Chondrocyte (in vitro differentiated cells): ENCODE results near the gene COPS3. TPM values are rescaled to one million over a fixed set of nuclear protein-coding genes. Genes with fewer than 3 reads are reported as not detected.
"Not testable (repeated sequence)": the region's sequence is repeated elsewhere in the genome, so short reads cannot be mapped to it uniquely, and the experiment has no call there.

ENCODE experiments used
- DNase-seq: peaks from one replicate; pipeline ENCODE4 v3.0.0; 2021; ENCODE audit warnings: mixed read lengths, low spot score
- H3K27ac Mint-ChIP-seq: one replicate; pipeline ENCODE4 v1.8.0; 2021; ENCODE audit warnings: mild to moderate bottlenecking, moderate library complexity, mixed read lengths; ENCODE audit not compliant: unreplicated experiment
- H3K27me3 Mint-ChIP-seq: 2 replicates; pipeline ENCODE4 v1.8.0; 2021; ENCODE audit warnings: low read depth, mixed read lengths
- H3K36me3 Mint-ChIP-seq: 2 replicates; pipeline ENCODE4 v1.8.0; 2021; ENCODE audit warnings: low read depth, mixed read lengths
- H3K4me1 Mint-ChIP-seq: 2 replicates; pipeline ENCODE4 v1.8.0; 2021; ENCODE audit warnings: low read depth, mild to moderate bottlenecking, mixed read lengths
- H3K4me3 Mint-ChIP-seq: one replicate; pipeline ENCODE4 v1.8.0; 2021; ENCODE audit warnings: mild to moderate bottlenecking, moderate library complexity, mixed read lengths; ENCODE audit not compliant: unreplicated experiment
- H3K9me3 Mint-ChIP-seq: 2 replicates; pipeline ENCODE4 v1.8.0; 2021; ENCODE audit warnings: low read depth, mixed read lengths
- CTCF ChIP-seq: fragments of 200-600 bp; sonication (generic); IDR thresholded peaks from 2 replicates; pipeline ENCODE4 v1.5.0; 2021; ENCODE audit warnings: antibody characterized with exemption, mild to moderate bottlenecking, moderate library complexity
- total RNA-seq: library from RNA; stranded (reverse); gene quantifications from 3 replicates; pipeline ENCODE4 v1.2.1, GENCODE V29; 2021

The COPS3 gene
- total RNA-seq, 1 donor from 2014 or later = 50.9 TPM

- Mint-ChIP-seq H3K27ac (no peak overlapping the region), H3K36me3 (no peaks in the 10 kb centered on the region), H3K27me3 (no peaks in the 10 kb centered on the region), H3K4me1 (peaks cover 18% of the 10 kb centered on the region), H3K4me3 (peak overlapping the region; percentile 82), H3K9me3 (no peaks in the 10 kb centered on the region)
- no peak for DNase-seq
- TF ChIP-seq CTCF = no peak
Observed at GRCh38 chr17:17304521-17304985, 23.5 kb upstream of the COPS3 start.

- no peak overlapping the region for H3K27ac Mint-ChIP-seq
- no peaks in the 10 kb centered on the region for H3K27me3 Mint-ChIP-seq
- TF ChIP-seq CTCF = no peak
- no peaks in the 10 kb centered on the region for H3K9me3 Mint-ChIP-seq
- H3K36me3 Mint-ChIP-seq = no peaks in the 10 kb centered on the region
- DNase-seq = peak; percentile 18
- peaks cover 18% of the 10 kb centered on the region for H3K4me1 Mint-ChIP-seq
- H3K4me3 Mint-ChIP-seq = peak overlapping the region; percentile 82
Observed at GRCh38 chr17:17303847-17304490, 22.9 kb upstream of the COPS3 start.

GRCh38 chr17:17303010-17303846, 22.2 kb upstream of the COPS3 start, which contains the start of gene NT5M:
Gene NT5M, plus strand, starts transcription at chr17:17303373. Its CDS starts 178 bp downstream, at chr17:17303551.
- peak; percentile 90 for DNase-seq

GRCh38 chr17:17301659-17302058, 20.6 kb upstream of the COPS3 start:
- H3K4me1 Mint-ChIP-seq = peaks cover 30% of the 10 kb centered on the region
- H3K27me3 Mint-ChIP-seq, H3K36me3 Mint-ChIP-seq, H3K27ac Mint-ChIP-seq, H3K4me3 Mint-ChIP-seq, H3K9me3 Mint-ChIP-seq: not testable (repeated sequence)
- peak; percentile 34 for DNase-seq

More at GRCh38 chr17:17303010-17303846, 22.2 kb upstream of the COPS3 start, which contains the start of gene NT5M:
- Mint-ChIP-seq H3K4me1 (peaks cover 18% of the 10 kb centered on the region), H3K27me3 (no peaks in the 10 kb centered on the region), H3K36me3 (no peaks in the 10 kb centered on the region), H3K4me3 (peak within 1 kb of the TSS; percentile 82), H3K9me3 (no peaks in the 10 kb centered on the region), H3K27ac (peak within 1 kb of the TSS; percentile 79)
- TF ChIP-seq CTCF = peak; percentile 16

GRCh38 chr17:17300624-17301568, 19.9 kb upstream of the COPS3 start:
- DNase-seq = peak; percentile 77
- Mint-ChIP-seq H3K4me1 (peaks cover 35% of the 10 kb centered on the region), H3K4me3 (peak overlapping the region; percentile 38), H3K27me3 (no peaks in the 10 kb centered on the region), H3K9me3 (no peaks in the 10 kb centered on the region), H3K36me3 (no peaks in the 10 kb centered on the region), H3K27ac (no peak overlapping the region)
- TF ChIP-seq CTCF = no peak
